ENCODE results near the gene RBMS3. TPM values are rescaled to one million over a fixed set of nuclear protein-coding genes. Genes with fewer than 3 reads are reported as not detected.

RBMS3 gene
- total and polyA plus RNA-seq, 2 experiments from 2014 or later = 20.8 TPM

DNA sequence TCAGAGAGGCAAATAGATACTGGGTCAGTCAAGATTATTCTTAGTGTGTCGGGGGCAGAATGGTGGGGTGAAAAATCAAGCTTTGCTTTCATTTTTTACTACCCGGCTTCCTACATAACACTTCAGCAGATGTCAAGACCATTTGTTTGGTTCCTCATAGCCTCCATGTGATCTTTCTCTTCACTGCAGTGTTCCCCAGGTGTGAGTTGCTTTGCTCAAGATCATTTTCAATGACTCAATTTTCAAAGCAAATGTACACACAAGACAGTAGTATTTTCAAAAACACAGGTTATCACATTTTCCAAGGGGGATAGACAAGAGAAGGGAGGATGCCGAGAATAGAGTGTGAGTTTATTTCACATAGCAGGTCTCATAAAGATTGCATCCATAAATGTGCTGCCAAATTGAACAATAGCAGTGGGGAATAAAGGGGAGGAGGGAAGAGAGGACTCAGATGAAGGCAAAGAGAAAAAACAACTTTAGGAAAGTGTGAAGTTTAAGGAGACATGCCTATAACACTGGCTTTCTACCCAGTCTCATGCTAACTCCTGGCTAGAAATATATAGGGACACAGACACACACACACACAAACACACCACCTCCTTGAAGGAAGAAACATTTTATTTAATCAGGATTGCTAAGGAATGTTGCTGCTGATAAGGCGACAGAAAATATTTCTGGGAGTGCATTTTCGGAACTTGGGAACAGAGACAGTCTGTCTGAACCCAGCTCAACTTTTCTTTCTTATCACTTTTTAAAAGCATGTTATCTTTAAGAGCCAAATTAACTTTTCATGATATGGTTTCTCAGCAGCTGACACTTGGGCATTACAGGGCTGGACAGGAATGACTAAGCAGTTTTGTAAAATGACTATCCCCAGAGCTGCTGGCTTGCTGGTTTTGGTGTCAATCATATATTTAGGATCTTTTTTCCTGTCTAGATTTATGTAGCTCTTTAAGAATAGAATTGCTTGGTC, 402.4 kb downstream of the RBMS3 start:
- Histone ChIP-seq H3K27me3 (no peaks in the 10 kb centered on the region), H3K9me3 (ENCODE audit: low read depth) (no peaks in the 10 kb centered on the region), H3K4me1 (ENCODE audit: low read depth) (peaks cover 33% of the 10 kb centered on the region), H3K36me3 (no peaks in the 10 kb centered on the region), H3K27ac (peak overlapping the region; percentile 95), H3K4me3 (no peak overlapping the region)
- no peak for TF ChIP-seq CTCF (IDR thresholded peaks at IDR 0.05; ENCODE audit: low read depth, low read length)
- peak; percentile 84 to 92 for DNase-seq (ENCODE audit: low read depth in 1 of 2, low spot score in 1 of 2)

DNA sequence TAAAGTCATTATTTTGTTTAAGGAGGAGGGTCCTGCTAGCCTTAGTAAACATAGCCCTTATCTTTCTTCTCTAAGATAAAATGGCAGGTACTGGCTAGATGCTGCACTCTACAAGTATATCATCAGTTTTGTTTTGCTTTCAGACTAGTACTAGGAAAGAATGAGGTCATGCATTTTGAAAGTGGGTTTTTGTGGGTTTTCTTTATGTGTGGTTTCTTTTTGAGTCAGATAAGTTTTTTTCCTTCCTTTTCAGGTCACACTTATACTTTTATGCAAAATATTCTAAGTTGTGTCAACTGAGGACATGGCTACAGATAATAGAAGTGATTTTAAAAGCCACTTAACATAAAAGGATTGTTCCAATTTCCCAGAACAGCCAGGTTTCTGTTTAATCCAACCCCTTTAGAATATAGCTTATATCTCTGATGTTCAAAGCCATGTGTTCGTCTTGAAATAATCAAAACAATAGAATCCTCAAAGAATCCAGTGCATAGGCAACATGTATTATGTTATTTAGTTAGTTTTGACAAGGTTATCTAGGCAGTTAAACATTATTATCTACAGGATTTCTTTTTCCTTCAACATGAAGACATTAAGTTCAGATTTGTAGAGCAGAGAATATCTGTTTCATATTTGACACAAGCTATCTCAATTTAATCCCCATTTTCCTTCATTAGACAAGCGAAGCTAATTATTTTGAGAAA, 406.2 kb downstream of the RBMS3 start:
- Histone ChIP-seq H3K4me3 (no peak overlapping the region), H3K4me1 (ENCODE audit: low read depth) (peaks cover 36% of the 10 kb centered on the region), H3K36me3 (no peaks in the 10 kb centered on the region), H3K27me3 (no peaks in the 10 kb centered on the region), H3K9me3 (ENCODE audit: low read depth) (no peaks in the 10 kb centered on the region), H3K27ac (peak overlapping the region; percentile 70)
- peak in 1 of 2 donors; percentile 88 for DNase-seq (ENCODE audit: low read depth in 1 of 2, low spot score in 1 of 2)
- no peak for TF ChIP-seq CTCF (IDR thresholded peaks at IDR 0.05; ENCODE audit: low read depth, low read length)

DNA sequence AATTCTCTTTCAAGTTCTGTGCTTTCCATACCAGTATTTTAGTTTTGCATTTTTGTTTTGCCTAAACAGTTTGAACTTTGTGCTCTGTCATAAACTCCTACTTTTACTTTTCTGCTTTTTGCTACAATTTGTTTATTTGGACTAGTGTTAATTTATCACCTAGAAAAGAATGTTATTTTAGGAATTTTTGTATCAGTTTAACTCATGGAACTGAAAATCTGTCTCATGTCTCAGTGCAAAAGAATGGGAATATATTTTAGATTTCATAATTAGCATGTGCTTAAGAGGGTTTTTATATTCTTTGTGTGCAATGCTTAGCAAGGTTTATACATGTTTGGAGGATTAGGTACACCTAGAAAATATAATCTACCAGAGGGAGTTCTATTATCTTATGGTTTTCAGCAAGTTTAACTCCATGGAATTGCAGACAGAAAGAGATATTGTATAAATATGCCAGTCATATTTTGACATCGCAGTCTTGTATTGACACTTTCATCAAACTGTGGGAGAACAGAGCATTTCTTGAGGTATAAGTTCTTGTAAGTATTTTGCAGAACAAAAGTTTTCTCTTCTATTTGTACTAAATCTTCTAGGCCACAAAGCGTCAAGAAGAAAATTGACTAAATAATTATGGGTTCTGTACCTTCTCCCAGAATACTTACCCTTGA, 409.9 kb downstream of the RBMS3 start:
- H3K27ac ChIP-seq = no peak overlapping the region
- no peaks in the 10 kb centered on the region for H3K27me3 ChIP-seq
- no peaks in the 10 kb centered on the region for H3K9me3 ChIP-seq (ENCODE audit: low read depth)
- no peaks in the 10 kb centered on the region for H3K36me3 ChIP-seq
- H3K4me1 ChIP-seq (ENCODE audit: low read depth) = peaks cover 43% of the 10 kb centered on the region
- no peak for DNase-seq (ENCODE audit: low read depth in 1 of 2, low spot score in 1 of 2)
- H3K4me3 ChIP-seq = no peak overlapping the region
- no peak for TF ChIP-seq CTCF (IDR thresholded peaks at IDR 0.05; ENCODE audit: low read depth, low read length)

GRCh38 chr3:29693863-29694262, 413.0 kb downstream of the RBMS3 start:
- no peak for TF ChIP-seq CTCF (IDR thresholded peaks at IDR 0.05; ENCODE audit: low read depth, low read length)
- H3K4me3 ChIP-seq = no peak overlapping the region
- peak; percentile 38 to 97 for DNase-seq (ENCODE audit: low read depth in 1 of 2, low spot score in 1 of 2)
- H3K9me3 ChIP-seq (ENCODE audit: low read depth) = no peaks in the 10 kb centered on the region
- H3K4me1 ChIP-seq (ENCODE audit: low read depth) = peaks cover 40% of the 10 kb centered on the region
- H3K36me3 ChIP-seq = no peaks in the 10 kb centered on the region
- no peaks in the 10 kb centered on the region for H3K27me3 ChIP-seq
- H3K27ac ChIP-seq = peak overlapping the region; percentile 93

GRCh38 chr3:29694331-29694730, 413.5 kb downstream of the RBMS3 start:
- H3K36me3 ChIP-seq = no peaks in the 10 kb centered on the region
- no peak for TF ChIP-seq CTCF (IDR thresholded peaks at IDR 0.05; ENCODE audit: low read depth, low read length)
- H3K27ac ChIP-seq = peak overlapping the region; percentile 93
- H3K9me3 ChIP-seq (ENCODE audit: low read depth) = no peaks in the 10 kb centered on the region
- peaks cover 40% of the 10 kb centered on the region for H3K4me1 ChIP-seq (ENCODE audit: low read depth)
- no peak overlapping the region for H3K4me3 ChIP-seq
- H3K27me3 ChIP-seq = no peaks in the 10 kb centered on the region
- DNase-seq (ENCODE audit: low read depth in 1 of 2, low spot score in 1 of 2) = peak in 1 of 2 donors; percentile 36
